Measurements from ENCODE around the gene HRAS. TPM values are rescaled to one million over a fixed set of nuclear protein-coding genes. Genes with fewer than 3 reads are reported as not detected.

HRAS gene
- total RNA-seq, 1 experiment from 2014 or later, result 128 TPM

- H3K9me2 ChIP-seq (replicated peaks; ENCODE audit: low read length), result no peaks in the 10 kb centered on the region
- ATAC-seq (no peak), DNase-seq (no peak)
- ChIA-PET CTCF (no interaction called here), POLR2A (ENCODE audit: unreplicated experiment) (no interaction called here)
- H3K79me2 ChIP-seq (ENCODE audit: low read length), result peaks cover 74% of the 10 kb centered on the region
- H3K27ac ChIP-seq (ENCODE audit: low read length), result no peak overlapping the region
- H3K36me3 ChIP-seq (ENCODE audit: low read depth, low read length), result peaks cover 8% of the 10 kb centered on the region; the same call in 1 of the 2 replicates
- no peaks in the 10 kb centered on the region for H3K9me3 ChIP-seq (ENCODE audit: low read length)
- no peak overlapping the region for H3K9ac ChIP-seq (ENCODE audit: low read length)
- H4K20me1 ChIP-seq (ENCODE audit: low read length), result peaks cover 50% of the 10 kb centered on the region
- no TSS peak for BruUV-seq (replicated peaks)
- H3K27me3 ChIP-seq (ENCODE audit: low read length), result no peaks in the 10 kb centered on the region
- peak overlapping the region; percentile 90 for H3K4me2 ChIP-seq (ENCODE audit: low read length)
- intact Hi-C loops (cut with micrococcal nuclease), result no loop called here
- peak overlapping the region; percentile 79 for H3K4me3 ChIP-seq (ENCODE audit: low read length)
- no peak overlapping the region for H2AFZ ChIP-seq (ENCODE audit: low read length)
- peaks cover 24% of the 10 kb centered on the region for H3K4me1 ChIP-seq (ENCODE audit: insufficient read depth, low read length)
- TF ChIP-seq EZH2phosphoT487 (IDR thresholded peaks at IDR 0.05; ENCODE audit: borderline replicate concordance, low read length) (no peak), CTCF (conservative IDR thresholded peaks at IDR 0.05; ENCODE audit: low read depth, low read length) (no peak), EZH2 (IDR thresholded peaks at IDR 0.05; ENCODE audit: low read length, unreplicated experiment) (no peak)
- no peaks in the 10 kb centered on the region for H3F3A ChIP-seq (ENCODE audit: low read length, unreplicated experiment)
Observed at GRCh38 chr11:578276-579035, 43.1 kb upstream of the HRAS start.

GRCh38 chr11:577611-577894, 42.2 kb upstream of the HRAS start:
- H2AFZ ChIP-seq (ENCODE audit: low read length), result no peak overlapping the region
- H3K27ac ChIP-seq (ENCODE audit: low read length), result no peak overlapping the region
- H3K79me2 ChIP-seq (ENCODE audit: low read length), result peaks cover 70% of the 10 kb centered on the region
- H3K9ac ChIP-seq (ENCODE audit: low read length), result peak overlapping the region; percentile 98
- H3K9me3 ChIP-seq (ENCODE audit: low read length), result no peaks in the 10 kb centered on the region
- peaks cover 48% of the 10 kb centered on the region for H4K20me1 ChIP-seq (ENCODE audit: low read length)
- no peaks in the 10 kb centered on the region for H3K27me3 ChIP-seq (ENCODE audit: low read length)
- TF ChIP-seq EZH2 (IDR thresholded peaks at IDR 0.05; ENCODE audit: low read length, unreplicated experiment) (no peak), EZH2phosphoT487 (IDR thresholded peaks at IDR 0.05; ENCODE audit: borderline replicate concordance, low read length) (no peak), CTCF (conservative IDR thresholded peaks at IDR 0.05; ENCODE audit: low read depth, low read length) (no peak)
- peaks cover 24% of the 10 kb centered on the region for H3K4me1 ChIP-seq (ENCODE audit: insufficient read depth, low read length)
- peaks cover 8% of the 10 kb centered on the region; the same call in 1 of the 2 replicates for H3K36me3 ChIP-seq (ENCODE audit: low read depth, low read length)
- no peak for DNase-seq
- ChIA-PET POLR2A (ENCODE audit: unreplicated experiment) (no interaction called here), CTCF (no interaction called here)
- intact Hi-C loops (cut with micrococcal nuclease), result loop anchor here (2.0 kb wide), 1 partner anchor 41 kb away; the partner anchor contains the start of gene LRRC56
- no peaks in the 10 kb centered on the region for H3K9me2 ChIP-seq (replicated peaks; ENCODE audit: low read length)
- H3K4me2 ChIP-seq (ENCODE audit: low read length), result peak overlapping the region; percentile 90
- peak overlapping the region; percentile 79 for H3K4me3 ChIP-seq (ENCODE audit: low read length)
- ATAC-seq, result no peak
- no TSS peak for BruUV-seq (replicated peaks)
- H3F3A ChIP-seq (ENCODE audit: low read length, unreplicated experiment), result no peaks in the 10 kb centered on the region
